Fibroblast of villous mesenchyme (primary cell): ENCODE data around the gene MMP20. TPM values are rescaled to one million over a fixed set of nuclear protein-coding genes. Genes with fewer than 3 reads are reported as not detected.

ENCODE experiments used
- DNase-seq: peaks from one replicate; pipeline ENCODE4 v3.0.0-alpha.2; 2010; ENCODE audit warnings: low read depth
- H3K4me3 ChIP-seq: 2 replicates; pipeline ENCODE4 v1.5.1; 2011; ENCODE audit warnings: low read depth, mild to moderate bottlenecking, low read length
- total RNA-seq: library from RNA; depleted of rRNA; stranded (reverse); fragments of >200 nt; gene quantifications from 2 replicates; pipeline ENCODE4 v1.2.3, GENCODE V29; 2012
- TF ChIP-seq, protein P1 (sequence below): IDR thresholded peaks from 2 replicates; pipeline ENCODE4 v1.5.1; 2012; ENCODE audit warnings: low read depth, mild to moderate bottlenecking, low read length; ENCODE audit not compliant: insufficient read depth

MMP20 gene
- total RNA-seq, 1 donor, result not detected

DNA sequence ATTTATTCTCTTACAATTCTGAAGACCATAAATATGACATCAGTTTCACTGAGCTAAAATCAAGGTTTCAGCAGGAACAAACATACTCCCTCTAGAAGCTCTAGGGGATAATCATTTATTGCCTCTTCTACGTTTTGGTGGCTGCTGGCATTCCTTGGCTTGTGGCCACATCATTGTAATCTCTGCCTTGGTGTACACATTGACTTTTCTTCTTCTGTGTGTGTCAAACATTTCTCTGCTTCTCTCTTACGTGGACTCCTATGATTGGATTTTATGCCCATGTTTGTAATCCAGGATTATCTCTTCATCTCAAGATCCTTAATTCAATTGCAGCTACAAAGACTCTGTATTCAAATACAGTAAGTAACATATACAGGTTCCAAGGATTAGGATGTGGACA lies 30.4 kb upstream of the MMP20 start:
- no peak overlapping the region for H3K4me3 ChIP-seq
- no peak for DNase-seq
- TF ChIP-seq, protein P1, sequence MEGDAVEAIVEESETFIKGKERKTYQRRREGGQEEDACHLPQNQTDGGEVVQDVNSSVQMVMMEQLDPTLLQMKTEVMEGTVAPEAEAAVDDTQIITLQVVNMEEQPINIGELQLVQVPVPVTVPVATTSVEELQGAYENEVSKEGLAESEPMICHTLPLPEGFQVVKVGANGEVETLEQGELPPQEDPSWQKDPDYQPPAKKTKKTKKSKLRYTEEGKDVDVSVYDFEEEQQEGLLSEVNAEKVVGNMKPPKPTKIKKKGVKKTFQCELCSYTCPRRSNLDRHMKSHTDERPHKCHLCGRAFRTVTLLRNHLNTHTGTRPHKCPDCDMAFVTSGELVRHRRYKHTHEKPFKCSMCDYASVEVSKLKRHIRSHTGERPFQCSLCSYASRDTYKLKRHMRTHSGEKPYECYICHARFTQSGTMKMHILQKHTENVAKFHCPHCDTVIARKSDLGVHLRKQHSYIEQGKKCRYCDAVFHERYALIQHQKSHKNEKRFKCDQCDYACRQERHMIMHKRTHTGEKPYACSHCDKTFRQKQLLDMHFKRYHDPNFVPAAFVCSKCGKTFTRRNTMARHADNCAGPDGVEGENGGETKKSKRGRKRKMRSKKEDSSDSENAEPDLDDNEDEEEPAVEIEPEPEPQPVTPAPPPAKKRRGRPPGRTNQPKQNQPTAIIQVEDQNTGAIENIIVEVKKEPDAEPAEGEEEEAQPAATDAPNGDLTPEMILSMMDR, result no peak

DNA sequence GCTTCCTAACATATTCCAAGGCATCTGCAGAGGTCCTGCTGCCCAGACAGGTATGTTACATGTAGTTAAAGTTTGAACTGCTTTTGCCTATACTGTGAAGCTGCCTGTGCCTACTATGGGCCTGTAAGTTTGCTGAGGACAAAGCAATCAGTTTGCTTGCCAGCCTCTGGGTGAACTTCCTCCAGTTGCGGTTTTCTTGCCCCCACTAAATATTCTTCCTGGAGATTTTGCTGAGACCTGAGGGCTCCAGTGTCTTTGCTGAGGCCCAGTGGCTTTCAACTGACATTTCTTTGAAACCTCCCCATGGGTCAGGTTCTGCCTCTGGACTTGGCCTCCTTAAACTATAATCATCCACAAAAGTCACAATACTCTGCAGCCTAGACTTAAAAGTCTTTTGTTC lies 29.6 kb upstream of the MMP20 start:
- TF ChIP-seq, protein P1, result no peak
- DNase-seq, result no peak
- H3K4me3 ChIP-seq, result no peak overlapping the region

DNA sequence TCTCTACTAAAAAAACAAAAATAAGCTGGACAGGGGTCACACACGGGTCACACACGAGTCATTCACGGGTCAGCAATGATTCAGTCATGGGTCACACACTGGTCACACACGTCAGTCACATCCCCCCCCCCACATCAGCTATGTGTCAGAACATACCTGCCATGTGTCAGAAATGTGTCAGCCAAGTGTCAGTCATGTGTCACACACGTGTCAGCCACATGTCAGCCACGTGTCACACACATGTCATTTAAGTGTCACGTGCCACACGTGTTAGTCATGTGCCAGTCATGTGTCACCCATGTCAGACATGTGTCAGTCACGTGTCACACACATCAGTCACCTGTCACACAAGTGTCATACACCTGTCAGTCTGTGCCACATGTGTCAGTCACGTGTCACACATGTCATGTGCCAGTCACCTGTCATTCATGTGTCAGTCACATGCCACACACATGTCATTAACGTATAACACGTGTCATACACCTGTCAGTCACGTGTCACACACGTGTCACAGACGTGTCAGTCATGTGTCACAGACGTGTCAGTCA lies 28.7 kb upstream of the MMP20 start:
- TF ChIP-seq, protein P1, result no peak
- DNase-seq, result no peak
- no peak overlapping the region for H3K4me3 ChIP-seq

DNA sequence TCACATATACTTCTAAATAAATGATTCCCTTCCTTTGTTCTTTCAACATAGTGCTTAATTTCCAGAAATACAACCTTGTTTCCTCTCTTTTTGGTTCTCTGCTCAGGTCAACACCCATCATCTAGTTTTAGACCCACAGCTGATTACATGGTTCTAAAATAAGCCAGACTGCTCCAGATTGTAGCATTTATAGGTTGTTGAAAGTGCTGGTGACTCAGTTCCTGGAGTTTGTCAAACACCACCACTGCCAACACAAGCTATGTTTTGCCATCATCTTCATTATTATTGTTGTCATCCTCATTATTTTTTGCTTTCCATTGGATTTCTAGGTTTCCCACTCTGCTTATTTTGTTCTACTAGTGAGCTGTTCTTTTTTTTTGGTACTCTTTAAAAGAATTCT lies 22.3 kb upstream of the MMP20 start:
- no peak for DNase-seq
- TF ChIP-seq, protein P1, result no peak
- H3K4me3 ChIP-seq, result no peak overlapping the region

DNA sequence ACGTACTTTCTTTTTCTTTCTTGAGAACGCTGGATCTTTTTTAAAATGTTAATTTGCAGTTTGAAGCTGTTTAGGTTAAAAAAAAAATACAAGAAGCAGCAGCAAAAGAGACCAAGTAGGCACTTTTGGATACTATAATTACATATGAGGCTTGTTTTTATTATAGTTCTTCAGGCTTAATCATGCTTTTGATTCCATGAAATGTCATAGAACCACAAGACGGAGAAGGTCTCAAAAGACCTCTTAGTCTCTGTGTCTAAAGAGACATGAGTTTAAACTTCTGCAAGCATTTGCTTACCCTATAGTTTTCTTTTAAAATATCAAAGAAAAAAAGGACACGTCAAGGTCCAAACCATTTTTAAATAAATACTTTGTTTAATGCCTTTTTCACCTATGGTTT lies 18.8 kb upstream of the MMP20 start:
- no peak for DNase-seq
- TF ChIP-seq, protein P1, result no peak
- no peak overlapping the region for H3K4me3 ChIP-seq

DNA sequence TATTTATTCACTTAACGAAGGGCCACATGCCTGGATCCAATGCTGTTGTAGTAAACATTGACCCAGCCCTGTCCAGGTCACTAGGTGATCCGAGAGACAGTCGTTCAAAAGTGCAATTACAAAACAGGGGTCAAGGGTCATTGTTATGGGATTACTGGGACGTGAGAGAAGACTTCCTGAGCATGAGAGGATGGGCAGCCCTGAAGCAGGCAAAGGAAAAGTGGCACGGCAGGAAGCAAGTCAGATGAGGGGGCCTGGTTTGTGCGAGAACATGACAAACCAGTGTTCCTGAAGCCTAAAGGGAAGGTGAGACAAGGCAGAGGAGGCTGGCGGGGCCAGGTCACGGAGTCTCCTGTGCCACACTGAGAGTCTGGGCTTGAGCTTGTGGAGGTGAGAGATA lies 15.8 kb upstream of the MMP20 start:
- TF ChIP-seq, protein P1, result no peak
- DNase-seq, result peak; percentile 17

DNA sequence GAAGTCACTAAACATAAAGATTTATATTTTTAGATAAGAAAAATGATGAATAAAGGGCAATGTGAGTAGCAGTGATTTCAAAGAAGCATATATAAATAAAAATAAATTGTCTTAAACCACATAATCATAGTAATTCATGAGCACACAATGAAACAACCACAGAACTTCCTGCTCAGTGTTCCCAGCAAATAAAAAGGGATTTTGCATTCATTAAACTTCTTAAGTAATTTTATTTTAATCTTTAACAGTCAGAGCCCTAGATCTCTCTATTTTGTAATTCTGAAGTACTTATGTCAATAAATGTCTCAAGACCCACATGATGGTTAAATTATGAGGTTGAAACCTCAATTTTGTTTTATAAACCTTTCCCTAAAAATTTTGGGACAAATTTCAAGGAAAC lies 14.5 kb upstream of the MMP20 start:
- DNase-seq, result no peak
- TF ChIP-seq, protein P1, result no peak
- H3K4me3 ChIP-seq, result no peak overlapping the region

More for the DNA sequence above, 15.8 kb upstream of the MMP20 start:
- H3K4me3 ChIP-seq, result no peak overlapping the region
